Fibroblast of skin of left quadriceps (primary cell): ENCODE measurements around the gene CALML5.
A peak's percentile ranks its signal among the peaks of the same experiment; 100 is the strongest.

Source experiments
- DNase-seq, 2 experiments: peaks; one replicate each; pipeline ENCODE4 v3.0.0-alpha.2; 2013; ENCODE audit warnings: low read depth in 2 of 2

CALML5 gene

GRCh38 chr10:5462841-5463293, 36.5 kb downstream of the CALML5 start:
- DNase-seq = no peak

- DNase-seq = no peak
Observed at GRCh38 chr10:5461914-5462840, 37.2 kb downstream of the CALML5 start.

GRCh38 chr10:5461203-5461588, 38.2 kb downstream of the CALML5 start:
- no peak for DNase-seq

- no peak for DNase-seq
Observed at GRCh38 chr10:5460468-5461202, 38.7 kb downstream of the CALML5 start.

- no peak for DNase-seq
Observed at GRCh38 chr10:5458949-5459747, 40.2 kb downstream of the CALML5 start.

GRCh38 chr10:5458425-5458824, 40.9 kb downstream of the CALML5 start:
- DNase-seq = no peak

GRCh38 chr10:5457741-5458140, 41.6 kb downstream of the CALML5 start:
- no peak for DNase-seq

- no peak for DNase-seq
Observed at GRCh38 chr10:5456563-5456962, 42.8 kb downstream of the CALML5 start.

- no peak for DNase-seq
Observed at GRCh38 chr10:5453749-5454489, 45.5 kb downstream of the CALML5 start.

GRCh38 chr10:5450605-5451384, 48.6 kb downstream of the CALML5 start:
- no peak for DNase-seq

- DNase-seq = peak; percentile 65 to 68
Observed at GRCh38 chr10:5449823-5450222, 49.5 kb downstream of the CALML5 start.

- DNase-seq = no peak
Observed at GRCh38 chr10:5449227-5449626, 50.1 kb downstream of the CALML5 start.
